IPS-20b (cell line): ENCODE data around the gene SLC35D1.

ENCODE experiments used
- H3K27ac ChIP-seq: one replicate; pipeline ENCODE4 v1.5.1; 2013; ENCODE audit warnings: low read length
- H3K27me3 ChIP-seq: 2 replicates; pipeline ENCODE4 v1.6.1; 2013; ENCODE audit warnings: mild to moderate bottlenecking, low read length, inconsistent platforms; ENCODE audit not compliant: insufficient read depth
- H3K36me3 ChIP-seq: 2 replicates; pipeline ENCODE4 v1.6.1; 2013; ENCODE audit warnings: low read depth, mild to moderate bottlenecking, inconsistent platforms, low read length, moderate library complexity; ENCODE audit not compliant: insufficient read depth
- H3K4me1 ChIP-seq: 2 replicates; pipeline ENCODE4 v1.6.1; 2013; ENCODE audit warnings: mild to moderate bottlenecking, control low read depth, inconsistent platforms, low read length, moderate library complexity; ENCODE audit not compliant: insufficient read depth
- H3K4me3 ChIP-seq: 2 replicates; pipeline ENCODE4 v1.5.1; 2013; ENCODE audit warnings: mild to moderate bottlenecking, low read length, inconsistent platforms
- H3K9ac ChIP-seq: 2 replicates; pipeline ENCODE4 v1.6.1; 2013; ENCODE audit warnings: low read depth, mild to moderate bottlenecking, inconsistent platforms, low read length, moderate library complexity
- H3K9me3 ChIP-seq: 2 replicates; pipeline ENCODE4 v1.6.1; 2013; ENCODE audit warnings: mild to moderate bottlenecking, low read depth, low read length, inconsistent platforms; ENCODE audit not compliant: insufficient read depth

The SLC35D1 gene

DNA sequence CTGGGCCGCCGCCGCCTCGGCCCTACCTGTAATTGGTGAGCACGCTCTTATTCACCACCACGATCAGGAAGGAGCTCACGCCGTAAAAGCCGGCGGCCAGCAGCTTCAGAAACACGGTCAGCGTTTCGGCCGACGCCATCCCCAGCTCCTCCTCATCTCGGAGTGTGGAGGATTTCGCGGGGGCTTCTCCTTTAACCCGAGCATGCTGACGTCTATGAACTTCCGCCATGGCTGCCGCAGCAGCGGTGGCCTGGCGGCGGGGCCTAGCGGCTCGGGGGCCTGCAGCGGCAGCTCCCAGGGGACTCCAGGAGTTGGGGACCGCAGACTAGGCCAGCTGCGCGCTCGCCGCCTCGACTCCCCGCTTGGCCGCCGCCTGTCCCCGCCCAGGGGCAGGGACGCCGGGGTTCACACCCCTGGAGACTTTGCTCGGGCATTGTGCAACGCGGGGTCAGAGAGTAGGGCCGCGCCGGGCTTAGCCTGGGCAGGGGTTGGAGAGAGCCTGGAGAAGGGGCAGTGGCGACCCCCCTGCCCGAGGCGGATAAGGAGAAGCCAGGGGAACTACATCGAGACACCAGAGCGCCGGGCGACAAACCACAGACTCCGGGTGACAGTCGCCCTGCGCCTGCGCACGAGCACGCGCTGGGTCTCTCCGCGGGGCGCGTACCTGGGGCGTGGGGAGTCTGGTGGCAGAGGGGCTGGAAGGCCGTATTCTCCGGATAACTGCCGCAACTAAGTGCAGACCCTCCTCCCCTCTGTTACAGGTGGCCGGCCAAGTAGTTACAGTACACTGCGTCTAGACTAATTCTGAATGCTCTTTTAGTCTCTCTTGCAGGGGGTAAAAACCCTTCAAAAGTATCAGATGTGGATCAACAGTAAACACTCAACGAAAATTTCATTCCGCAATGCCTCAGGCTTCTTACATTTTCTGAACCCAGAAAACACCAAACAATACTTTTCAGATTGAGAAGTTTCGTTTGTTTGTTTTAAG lies at the start of gene SLC35D1:
Gene SLC35D1, minus strand, starts transcription at position 364 of the 988 bp plus-strand sequence. Its CDS starts 135 bp downstream, at position 229.
- Histone ChIP-seq H3K36me3 (peaks cover 12% of the 10 kb centered on the region; the same call in 1 of the 2 replicates), H3K4me3 (peak within 1 kb of the TSS; percentile 94)

GRCh38 chr1:67103548-67103947 lies 49.6 kb upstream of the SLC35D1 start:
- Histone ChIP-seq H3K4me3 (no peak overlapping the region), H3K4me1 (no peaks in the 10 kb centered on the region), H3K27me3 (no peaks in the 10 kb centered on the region), H3K9me3 (no peaks in the 10 kb centered on the region), H3K36me3 (no peaks in the 10 kb centered on the region), H3K27ac (no peak overlapping the region), H3K9ac (no peak overlapping the region)

More for the DNA sequence above, at the start of gene SLC35D1:
- no peaks in the 10 kb centered on the region for H3K9me3 ChIP-seq
- peaks cover 13% of the 10 kb centered on the region; the same call in 1 of the 2 replicates for H3K4me1 ChIP-seq
- H3K27me3 ChIP-seq, result peaks cover 14% of the 10 kb centered on the region
- H3K9ac ChIP-seq, result peak within 1 kb of the TSS; percentile 89; the same call in 1 of the 2 replicates
- H3K27ac ChIP-seq, result peak within 1 kb of the TSS; percentile 55

DNA sequence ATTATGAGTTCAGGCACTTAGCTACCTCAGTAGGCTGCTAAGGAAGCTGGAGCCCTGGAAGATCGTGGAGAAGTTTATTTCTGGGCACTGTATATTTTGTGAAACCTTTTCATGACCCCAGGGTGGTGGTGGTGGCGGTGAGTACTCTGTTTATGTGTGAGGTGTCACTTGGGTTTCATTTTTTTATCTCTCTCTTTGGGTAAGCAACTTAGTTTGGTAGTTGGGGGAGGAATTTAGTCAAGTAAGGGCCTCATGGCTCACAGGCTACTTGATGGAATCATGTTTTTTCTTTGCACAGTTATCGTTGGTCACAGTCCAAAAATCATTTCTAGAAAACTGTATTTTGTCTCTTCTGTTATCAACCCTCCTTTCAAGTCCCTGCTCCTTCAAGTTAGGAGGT lies 46.9 kb upstream of the SLC35D1 start:
- H3K4me1 ChIP-seq, result peaks cover 10% of the 10 kb centered on the region; the same call in 1 of the 2 replicates
- H3K36me3 ChIP-seq, result no peaks in the 10 kb centered on the region
- H3K9me3 ChIP-seq, result no peaks in the 10 kb centered on the region
- no peak overlapping the region for H3K27ac ChIP-seq
- H3K9ac ChIP-seq, result no peak overlapping the region
- H3K27me3 ChIP-seq, result no peaks in the 10 kb centered on the region
- no peak overlapping the region for H3K4me3 ChIP-seq

DNA sequence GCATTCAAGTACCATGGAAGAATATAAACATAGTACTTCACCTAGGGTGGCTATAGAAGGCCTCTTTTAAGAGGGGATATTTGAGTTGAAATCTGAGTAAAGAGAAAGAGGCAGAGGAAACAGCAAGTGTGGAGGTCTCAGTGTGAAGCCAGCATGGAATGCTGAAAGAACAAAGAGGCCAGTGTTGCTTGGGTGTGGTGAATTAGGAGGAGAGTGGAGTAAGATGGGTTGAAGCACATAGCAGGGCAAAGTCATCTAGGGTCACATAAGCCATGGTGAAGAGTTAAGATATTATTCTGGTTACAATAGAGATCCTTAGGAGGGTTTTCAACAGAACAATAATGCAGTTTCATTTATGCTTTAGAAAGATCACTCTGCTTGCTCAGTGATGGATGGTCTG lies 43.4 kb upstream of the SLC35D1 start:
- H3K4me3 ChIP-seq, result peak overlapping the region; percentile 2; the same call in 1 of the 2 replicates
- H3K36me3 ChIP-seq, result no peaks in the 10 kb centered on the region
- no peak overlapping the region for H3K27ac ChIP-seq
- H3K4me1 ChIP-seq, result peaks cover 10% of the 10 kb centered on the region; the same call in 1 of the 2 replicates
- no peaks in the 10 kb centered on the region for H3K9me3 ChIP-seq
- H3K27me3 ChIP-seq, result no peaks in the 10 kb centered on the region
- no peak overlapping the region for H3K9ac ChIP-seq

GRCh38 chr1:67094191-67094590 lies 40.2 kb upstream of the SLC35D1 start:
- Histone ChIP-seq H3K27ac (no peak overlapping the region), H3K9ac (no peak overlapping the region), H3K4me3 (no peak overlapping the region), H3K4me1 (peaks cover 10% of the 10 kb centered on the region; the same call in 1 of the 2 replicates), H3K27me3 (no peaks in the 10 kb centered on the region), H3K9me3 (peaks cover 3% of the 10 kb centered on the region; the same call in 1 of the 2 replicates), H3K36me3 (no peaks in the 10 kb centered on the region)

GRCh38 chr1:67089685-67090208 lies 35.8 kb upstream of the SLC35D1 start:
- Histone ChIP-seq H3K9ac (no peak overlapping the region), H3K27ac (no peak overlapping the region), H3K36me3 (no peaks in the 10 kb centered on the region), H3K4me1 (no peaks in the 10 kb centered on the region), H3K9me3 (peaks cover 3% of the 10 kb centered on the region; the same call in 1 of the 2 replicates), H3K27me3 (no peaks in the 10 kb centered on the region), H3K4me3 (no peak overlapping the region)

DNA sequence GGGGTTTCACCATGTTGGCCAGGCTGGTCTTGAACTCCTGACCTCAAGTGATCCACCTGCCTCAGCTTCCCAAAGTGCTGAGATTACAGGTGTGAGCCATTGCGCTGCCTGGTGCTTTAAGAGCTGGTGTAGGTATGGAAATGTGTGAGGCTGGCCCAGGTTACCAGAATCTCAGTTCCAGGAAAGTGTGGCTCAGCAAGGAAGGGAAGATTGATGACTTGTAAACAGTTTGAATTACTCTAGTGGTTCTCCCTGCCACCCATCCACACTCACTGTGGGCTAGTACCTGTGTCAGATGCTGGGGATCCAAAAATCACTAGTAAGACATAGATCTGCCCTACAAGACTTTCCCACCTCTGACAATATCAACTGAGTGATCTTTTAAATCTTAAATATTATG lies 34.5 kb upstream of the SLC35D1 start:
- H3K27ac ChIP-seq, result no peak overlapping the region
- no peaks in the 10 kb centered on the region for H3K4me1 ChIP-seq
- H3K9ac ChIP-seq, result no peak overlapping the region
- H3K27me3 ChIP-seq, result no peaks in the 10 kb centered on the region
- H3K4me3 ChIP-seq, result no peak overlapping the region
- H3K9me3 ChIP-seq, result peaks cover 3% of the 10 kb centered on the region; the same call in 1 of the 2 replicates
- H3K36me3 ChIP-seq, result no peaks in the 10 kb centered on the region

GRCh38 chr1:67085326-67085725 lies 31.4 kb upstream of the SLC35D1 start:
- no peak overlapping the region for H3K9ac ChIP-seq
- no peaks in the 10 kb centered on the region for H3K27me3 ChIP-seq
- peaks cover 3% of the 10 kb centered on the region; the same call in 1 of the 2 replicates for H3K9me3 ChIP-seq
- H3K4me3 ChIP-seq, result no peak overlapping the region
- H3K36me3 ChIP-seq, result no peaks in the 10 kb centered on the region
- no peak overlapping the region for H3K27ac ChIP-seq
- H3K4me1 ChIP-seq, result no peaks in the 10 kb centered on the region

DNA sequence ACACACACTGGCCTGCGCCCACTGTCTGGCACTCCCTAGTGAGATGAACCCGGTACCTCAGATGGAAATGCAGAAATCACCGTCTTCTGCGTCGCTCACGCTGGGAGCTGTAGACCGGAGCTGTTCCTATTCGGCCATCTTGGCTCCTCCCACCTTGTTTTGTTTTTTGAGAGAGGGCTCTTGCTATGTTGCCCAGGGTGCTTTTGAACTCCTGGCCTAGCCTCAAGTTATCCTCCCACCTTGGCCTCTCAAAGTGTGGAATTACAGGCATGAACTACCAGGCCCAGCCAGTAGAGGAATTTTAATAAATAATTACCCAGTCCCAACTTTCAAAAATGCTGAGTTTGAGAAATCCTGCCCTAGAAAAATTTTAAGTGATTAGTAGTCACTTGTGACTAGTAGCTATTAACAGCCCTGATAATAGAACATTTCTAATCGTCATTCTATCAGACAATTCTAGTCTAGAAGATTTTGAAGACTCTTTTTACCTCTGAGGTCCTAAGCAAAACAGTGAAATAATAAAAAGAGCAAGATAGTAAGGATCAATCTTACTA lies 30.9 kb upstream of the SLC35D1 start:
- Histone ChIP-seq H3K27ac (no peak overlapping the region), H3K4me3 (no peak overlapping the region), H3K27me3 (no peaks in the 10 kb centered on the region), H3K9ac (no peak overlapping the region), H3K4me1 (no peaks in the 10 kb centered on the region), H3K36me3 (no peaks in the 10 kb centered on the region), H3K9me3 (peaks cover 3% of the 10 kb centered on the region; the same call in 1 of the 2 replicates)

GRCh38 chr1:67078291-67078690 lies 24.3 kb upstream of the SLC35D1 start:
- no peak overlapping the region for H3K4me3 ChIP-seq
- H3K4me1 ChIP-seq, result no peaks in the 10 kb centered on the region
- H3K27me3 ChIP-seq, result no peaks in the 10 kb centered on the region
- no peaks in the 10 kb centered on the region for H3K9me3 ChIP-seq
- H3K9ac ChIP-seq, result no peak overlapping the region
- H3K27ac ChIP-seq, result no peak overlapping the region
- no peaks in the 10 kb centered on the region for H3K36me3 ChIP-seq

DNA sequence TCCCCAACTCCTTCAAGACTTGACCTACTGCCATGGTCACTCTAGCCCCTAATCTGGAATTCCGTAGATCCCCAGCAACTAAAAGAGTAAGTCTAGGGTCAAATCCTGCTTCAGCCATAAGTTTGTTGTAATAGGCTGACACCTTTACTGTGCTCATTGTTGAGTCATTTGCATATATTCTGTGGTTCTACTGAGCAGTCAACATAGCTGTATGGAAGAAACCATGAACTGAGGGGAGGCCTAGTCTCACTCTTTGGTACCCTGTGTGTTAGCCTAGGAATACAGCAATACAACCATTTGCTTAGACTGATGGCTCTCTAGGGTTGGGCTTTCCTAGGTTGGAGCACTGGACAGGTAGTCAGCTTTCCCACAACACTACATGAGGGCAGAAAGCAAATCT lies 23.6 kb upstream of the SLC35D1 start:
- Histone ChIP-seq H3K9me3 (no peaks in the 10 kb centered on the region), H3K4me3 (no peak overlapping the region), H3K27ac (no peak overlapping the region), H3K27me3 (no peaks in the 10 kb centered on the region), H3K4me1 (no peaks in the 10 kb centered on the region), H3K36me3 (no peaks in the 10 kb centered on the region), H3K9ac (no peak overlapping the region)
